H1 (cell line): ENCODE results near the gene RBBP9. TPM values are rescaled to one million over a fixed set of nuclear protein-coding genes. Genes with fewer than 3 reads are reported as not detected.

Experiments
- CTCF ChIA-PET: fragments of 300-600 bp; sonication (Branson Sonifier 250); formaldehyde crosslinking; loops from one replicate; lab custom pipeline; 2021; ENCODE audit not compliant: partially characterized antibody; lab: Charles Lee
- POLR2A ChIA-PET: fragments of 300-600 bp; sonication (Branson Sonifier 250); formaldehyde crosslinking; loops from one replicate; lab custom pipeline; 2021; ENCODE audit warnings: inconsistent platforms; ENCODE audit not compliant: partially characterized antibody; lab: Charles Lee
- DNase-seq, 2 experiments: peaks; one replicate each; pipeline versions ENCODE4 v3.0.0 to v3.0.0-alpha.2; 2010 to 2022; ENCODE audit warnings: low spot score in 2 of 2, low read depth in 1 of 2, mixed read lengths in 1 of 2
- FAIRE-seq: peaks from 2 replicates; lab custom pipeline; 2011; peaks lifted over from hg19 to GRCh38; lab: Jason Lieb, UNC
- H2AFZ ChIP-seq: 2 replicates; pipeline ENCODE4 v1.8.1; 2012; ENCODE audit warnings: low read length, inconsistent platforms
- H2AK5ac ChIP-seq: 2 replicates; pipeline ENCODE4 v1.6.1; 2013; ENCODE audit warnings: low read depth, low read length
- H2BK120ac ChIP-seq: replicated peaks from 2 replicates; pipeline ENCODE3; 2013; ENCODE audit warnings: low read depth, low read length, inconsistent platforms
- H2BK12ac ChIP-seq: 2 replicates; pipeline ENCODE4 v1.6.1; 2013; ENCODE audit warnings: low read depth, low read length
- H2BK15ac ChIP-seq: 2 replicates; pipeline ENCODE4 v1.6.1; 2013; ENCODE audit warnings: low read length
- H2BK20ac ChIP-seq: 2 replicates; pipeline ENCODE4 v1.6.1; 2013; ENCODE audit warnings: low read length
- H2BK5ac ChIP-seq: 2 replicates; pipeline ENCODE4 v1.6.1; 2013; ENCODE audit warnings: low read depth, low read length
- H3K14ac ChIP-seq: 2 replicates; pipeline ENCODE4 v1.6.1; 2013; ENCODE audit warnings: inconsistent platforms; ENCODE audit not compliant: insufficient read length
- H3K18ac ChIP-seq: 2 replicates; pipeline ENCODE4 v1.6.1; 2013; ENCODE audit warnings: low read length; ENCODE audit errors: extremely low read depth
- H3K23ac ChIP-seq: 2 replicates; pipeline ENCODE4 v1.6.1; 2013; ENCODE audit warnings: inconsistent platforms; ENCODE audit not compliant: insufficient read length
- H3K23me2 ChIP-seq: 2 replicates; pipeline ENCODE4 v1.6.1; 2013; ENCODE audit warnings: low read depth, low read length
- H3K27ac ChIP-seq: 2 replicates; pipeline ENCODE4 v1.6.1; 2011; ENCODE audit warnings: low read depth, low read length, inconsistent platforms
- H3K27me3 ChIP-seq, 4 experiments: replicated peaks in 1 of 4; 1 replicate in 1 of 4; 2 replicates in 3 of 4; pipeline versions ENCODE4 v1.6.1 to v1.8.1; 2011 to 2013; ENCODE audit warnings: low read length in 3 of 4, mild to moderate bottlenecking in 3 of 4, inconsistent platforms in 2 of 4, mixed read lengths in 2 of 4, moderate library complexity in 1 of 4; ENCODE audit not compliant: control insufficient read depth in 3 of 4, insufficient read depth in 3 of 4; ENCODE audit errors: extremely low read depth in 1 of 4
- H3K36me3 ChIP-seq, 4 experiments: 2 replicates each; pipeline versions ENCODE4 v1.6.1 to v1.8.1; 2011 to 2013; ENCODE audit warnings: mild to moderate bottlenecking in 4 of 4, low read length in 3 of 4, moderate library complexity in 2 of 4, control low read depth in 1 of 4, inconsistent platforms in 1 of 4; ENCODE audit not compliant: insufficient read depth in 4 of 4, control insufficient read depth in 2 of 4
- H3K4ac ChIP-seq: replicated peaks from 2 replicates; pipeline ENCODE3; 2013; ENCODE audit warnings: low read length, low read depth, mixed read lengths, inconsistent platforms; ENCODE audit not compliant: insufficient read length
- H3K4me1 ChIP-seq, 4 experiments: replicated peaks in 1 of 4; 1 replicate in 1 of 4; 2 replicates in 3 of 4; pipeline versions ENCODE4 v1.6.1 to v1.8.1; 2011 to 2013; ENCODE audit warnings: low read length in 3 of 4, inconsistent platforms in 2 of 4, mixed read lengths in 1 of 4; ENCODE audit not compliant: insufficient read depth in 4 of 4, control insufficient read depth in 3 of 4
- H3K4me2 ChIP-seq, 2 experiments: 2 replicates each; pipeline versions ENCODE4 v1.6.1 to v1.8.1; 2011 to 2013; ENCODE audit warnings: low read depth in 2 of 2, low read length in 2 of 2, control low read depth in 1 of 2, inconsistent platforms in 1 of 2, mild to moderate bottlenecking in 1 of 2; ENCODE audit not compliant: insufficient read depth in 1 of 2
- H3K4me3 ChIP-seq, 4 experiments: fragments of 200-600, 300-600 bp in 1 of 4; sonication (generic), shearing (Covaris generic), sonication (Bioruptor Twin) in 1 of 4; 2 replicates each; pipeline versions ENCODE4 v1.5.1 to v1.8.1; 2011 to 2016; ENCODE audit warnings: low read length in 4 of 4, low read depth in 3 of 4, control low read depth in 2 of 4, inconsistent platforms in 2 of 4, mild to moderate bottlenecking in 2 of 4, mixed read lengths in 1 of 4, moderate library complexity in 1 of 4; ENCODE audit not compliant: insufficient read depth in 2 of 4; ENCODE audit errors: extremely low read depth in 1 of 4
- H3K56ac ChIP-seq: replicated peaks from 2 replicates; pipeline ENCODE3; 2013; ENCODE audit warnings: low read depth, mild to moderate bottlenecking, mixed read lengths, low read length, inconsistent platforms; ENCODE audit not compliant: insufficient read length
- H3K79me1 ChIP-seq: 2 replicates; pipeline ENCODE4 v1.6.1; 2013; ENCODE audit warnings: low read depth, low read length, control low read depth
- H3K79me2 ChIP-seq, 2 experiments: 2 replicates each; pipeline versions ENCODE4 v1.6.1 to v1.8.1; 2012 to 2013; ENCODE audit warnings: low read length in 2 of 2, mild to moderate bottlenecking in 2 of 2, inconsistent platforms in 1 of 2; ENCODE audit not compliant: insufficient read depth in 2 of 2, control insufficient read depth in 1 of 2
- H3K9ac ChIP-seq, 4 experiments: replicated peaks in 1 of 4; 1 replicate in 1 of 4; 2 replicates in 3 of 4; pipeline versions ENCODE4 v1.6.1 to v1.8.1; 2011 to 2013; ENCODE audit warnings: low read depth in 3 of 4, low read length in 3 of 4, control low read depth in 2 of 4, mild to moderate bottlenecking in 2 of 4, moderate library complexity in 2 of 4, inconsistent platforms in 1 of 4; ENCODE audit errors: extremely low read depth in 1 of 4
- H3K9me3 ChIP-seq, 2 experiments: 2 replicates each; pipeline versions ENCODE4 v1.6.1 to v1.8.1; 2012 to 2013; ENCODE audit warnings: mild to moderate bottlenecking in 2 of 2, moderate library complexity in 2 of 2, control low read depth in 1 of 2, inconsistent platforms in 1 of 2, low read depth in 1 of 2, low read length in 1 of 2, mixed read lengths in 1 of 2; ENCODE audit not compliant: insufficient read depth in 2 of 2
- H4K20me1 ChIP-seq, 2 experiments: replicated peaks in 1 of 2; 2 replicates each; pipeline versions ENCODE3 to v1.8.1; 2011 to 2013; ENCODE audit warnings: inconsistent platforms in 2 of 2, low read length in 2 of 2, mild to moderate bottlenecking in 1 of 2; ENCODE audit not compliant: insufficient read depth in 2 of 2, control insufficient read depth in 1 of 2
- H4K5ac ChIP-seq: 2 replicates; pipeline ENCODE4 v1.6.1; 2013; ENCODE audit warnings: low read length, low read depth, mixed read lengths, inconsistent platforms; ENCODE audit not compliant: insufficient read length
- H4K8ac ChIP-seq: 2 replicates; pipeline ENCODE4 v1.8.0; 2013; ENCODE audit warnings: mild to moderate bottlenecking, moderate library complexity, low read length, inconsistent platforms; ENCODE audit not compliant: insufficient read depth; ENCODE audit errors: extremely low read depth
- H4K91ac ChIP-seq: replicated peaks from 2 replicates; pipeline ENCODE3; 2013; ENCODE audit warnings: low read length, mixed read lengths, inconsistent platforms; ENCODE audit not compliant: insufficient read length
- EZH2 ChIP-seq: fragments of 200-600 bp; sonication (generic); IDR thresholded peaks from 2 replicates; pipeline ENCODE4 v1.7.1; 2012; ENCODE audit warnings: low read depth, mild to moderate bottlenecking, moderate library complexity, low read length, inconsistent platforms; ENCODE audit not compliant: severe bottlenecking
- WGBS, 2 experiments: shearing (Covaris generic) in 1 of 2; methylation state at CpG; one replicate each; pipeline versions ENCODE4 v1.1.6 to v1.1.7; 2013 to 2015; ENCODE audit warnings: low lambda C conversion rate in 2 of 2, mixed read lengths in 2 of 2, inconsistent platforms in 1 of 2, low coverage in 1 of 2, missing lambda C conversion rate in 1 of 2; ENCODE audit not compliant: insufficient replicate concordance in 2 of 2, insufficient coverage in 1 of 2, insufficient read length in 1 of 2; ENCODE audit errors: extremely low coverage in 1 of 2, missing lambda C conversion rate in 1 of 2; 5-methylcytosine and 5-hydroxymethylcytosine counted together
- polyA plus RNA-seq, 7 experiments: library from polyadenylated mRNA; depleted of rRNA in 3 of 7; stranded (reverse) in 5 of 7; unstranded in 2 of 7; fragments of >200 nt in 5 of 7; fragments of 200-250 nt in 2 of 7; gene quantifications; 1 replicate in 5 of 7; 2 replicates in 1 of 7; 4 replicates in 1 of 7; pipeline versions ENCODE4 v1.2.1 to v1.2.3, GENCODE V29; 2011 to 2013; ENCODE audit warnings: missing spikeins in 2 of 7, mixed read lengths in 2 of 7
- total RNA-seq: library from RNA; stranded (reverse); fragmentation: NEBNext Ultra II Directional; extraction: Animal tissue kit (Norgen Biotek cat#: 25700); gene quantifications from 2 replicates; pipeline ENCODE4 v1.2.1, GENCODE V29; 2021

RBBP9 gene
- total and polyA plus RNA-seq, 2 of the 8 experiments (the other 6 are each of a cell fraction or from before 2014, with no cell fraction given) = 9.5 to 13.5 TPM

DNA sequence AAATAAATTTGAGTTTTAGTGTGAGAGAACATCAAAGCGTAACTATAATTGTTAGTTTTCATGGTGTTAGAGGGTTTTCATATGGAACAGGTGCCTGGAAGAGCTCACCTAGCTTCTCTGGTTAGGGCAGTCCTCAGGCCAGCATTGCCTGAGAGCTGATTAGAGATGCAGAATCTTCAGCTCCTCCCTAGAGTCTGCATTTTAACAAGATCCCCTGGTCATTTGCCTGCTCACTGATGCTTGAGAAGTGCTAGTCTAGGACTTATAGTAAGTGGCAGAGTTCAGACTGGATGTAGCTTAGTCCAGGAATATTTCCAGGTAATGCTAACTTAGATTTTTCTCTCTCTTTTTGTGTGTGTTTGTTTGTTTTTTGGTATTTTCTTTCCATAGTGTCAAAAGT is 48.5 kb upstream of the RBBP9 start:
- FAIRE-seq = no peak
- TF ChIP-seq EZH2 = no peak

More for the DNA sequence above, 48.5 kb upstream of the RBBP9 start:
- Histone ChIP-seq H2BK20ac (no peak overlapping the region), H2BK15ac (no peak overlapping the region), H3K79me2 (no peaks in the 10 kb centered on the region), H3K4me1 (no peaks in the 10 kb centered on the region), H3K4ac (no peak overlapping the region), H2AK5ac (no peak overlapping the region), H4K20me1 (peaks cover 5 to 6% of the 10 kb centered on the region in 2 experiments), H3K27ac (no peak overlapping the region), H3K56ac (no peak overlapping the region), H3K23me2 (no peaks in the 10 kb centered on the region), H2BK5ac (no peak overlapping the region), H3K9ac (no peak overlapping the region), H3K9me3 (no peaks in the 10 kb centered on the region), H2BK12ac (no peak overlapping the region), H2AFZ (no peak overlapping the region), H3K4me2 (no peak overlapping the region), H3K4me3 (no peak overlapping the region), H3K18ac (no peak overlapping the region), H3K23ac (no peak overlapping the region), H4K8ac (no peak overlapping the region), H3K14ac (no peak overlapping the region), H3K79me1 (no peaks in the 10 kb centered on the region), H4K5ac (no peak overlapping the region), H3K36me3 (peaks cover 10 to 57% (median 29%) of the 10 kb centered on the region in 4 experiments), H3K27me3 (no peaks in the 10 kb centered on the region), H4K91ac (no peak overlapping the region), H2BK120ac (no peak overlapping the region)
- ChIA-PET POLR2A (interaction anchor here (0.6 kb wide), 1 partner anchor 1482 kb away, joined by 4 read pairs; no protein-coding TSS in a partner anchor), CTCF (no interaction called here)
- no peak for DNase-seq
- WGBS, 2 experiments = 90% methylated on average over 1 of the region's 1 CpG; no CpG with 5 or more reads in 1 of the 2 experiments
